K562 (cell line): ENCODE data around the gene ARHGAP24. TPM values are rescaled to one million over a fixed set of nuclear protein-coding genes. Genes with fewer than 3 reads are reported as not detected.

Source experiments
- BCOR ChIP-seq: fragments of 450-650 bp; IDR thresholded peaks from 2 replicates; pipeline ENCODE4 v1.6.1; 2016
- BRF2 ChIP-seq: IDR thresholded peaks from 3 replicates; pipeline ENCODE4 v1.6.1; 2011; ENCODE audit warnings: borderline replicate concordance, mild to moderate bottlenecking; ENCODE audit not compliant: insufficient read length, insufficient read depth
- CHD7 ChIP-seq: fragments of 200-600 bp; sonication (generic); IDR thresholded peaks from one replicate; pipeline ENCODE4 v1.6.1; 2012; ENCODE audit warnings: mild to moderate bottlenecking, low read depth, low read length, inconsistent platforms
- PHB2 ChIP-seq: fragments of 450-650 bp; IDR thresholded peaks from 2 replicates; pipeline ENCODE4 v1.6.1; 2017; ENCODE audit warnings: low read depth
- PHF8 ChIP-seq: fragments of 200-600 bp; sonication (generic); IDR thresholded peaks from 2 replicates; pipeline ENCODE4 v1.6.1; 2012; ENCODE audit warnings: mixed run types, mild to moderate bottlenecking, inconsistent platforms, low read length, moderate library complexity, borderline replicate concordance
- RBM25 ChIP-seq: fragments of 200-400 bp; formaldehyde crosslinking; IDR thresholded peaks from 2 replicates; pipeline ENCODE4 v1.6.1; 2018; ENCODE audit warnings: low read length, low read depth, moderate library complexity; ENCODE audit not compliant: severe bottlenecking
- polyA plus RNA-seq, 8 experiments: library from polyadenylated mRNA; depleted of rRNA in 4 of 8; stranded (reverse) in 5 of 8; unstranded in 3 of 8; fragments of >200 nt; fragmentation: Nextera tagmentation in 2 of 8; fragmentation: Illumina TruSeq in 1 of 8; extraction: Ambion mirVana in 2 of 8; extraction: Trizol in 1 of 8; gene quantifications; 2 replicates each; pipeline versions ENCODE4 v1.2.1 to v1.2.3, GENCODE V29; 2011 to 2014; ENCODE audit warnings: inconsistent platforms in 1 of 8, missing spikeins in 1 of 8
- total RNA-seq, 7 experiments: library from RNA; depleted of rRNA in 6 of 7; stranded (reverse); fragments of >200 nt in 6 of 7; fragmentation: Illumina TruSeq in 2 of 7; extraction: Trizol in 2 of 7; gene quantifications; 2 replicates each; pipeline versions ENCODE4 v1.2.1 to v1.2.3, GENCODE V29; 2011 to 2021; ENCODE audit warnings: low replicate concordance in 1 of 7

The ARHGAP24 gene
- total and polyA plus RNA-seq, 9 of the 15 experiments (the other 6 are each of a cell fraction or from before 2014, with no cell fraction given), result 8.0 to 22.6 (median 14.0) TPM

GRCh38 chr4:85452058-85452731 lies 22.8 kb upstream of the ARHGAP24 start (continued):
- no peak for TF ChIP-seq CHD7
- no peak for TF ChIP-seq BCOR
- TF ChIP-seq RBM25, result no peak
- TF ChIP-seq PHB2, result no peak
- no peak for TF ChIP-seq BRF2
- no peak for TF ChIP-seq PHF8
